Smooth muscle cell (in vitro differentiated cells): ENCODE results near the gene PPP1R15A. TPM values are rescaled to one million over a fixed set of nuclear protein-coding genes. Genes with fewer than 3 reads are reported as not detected.

Experiments used
- DNase-seq: peaks from one replicate; lab custom pipeline; 2025; ENCODE audit not compliant: unreplicated experiment; lab: John Stamatoyannopoulos, UW
- H2AFZ ChIP-seq: fragments of 200-600 bp; sonication (generic); 2 replicates; pipeline ENCODE4 v1.6.0; 2016; ENCODE audit warnings: antibody characterized with exemption, low read depth, mild to moderate bottlenecking
- H3F3A ChIP-seq: fragments of 200-600 bp; sonication (generic); 2 replicates; pipeline ENCODE4 v1.6.0; 2017; ENCODE audit warnings: antibody characterized with exemption, low read depth
- H3K27ac ChIP-seq: fragments of 200-600 bp; sonication (generic); 2 replicates; pipeline ENCODE4 v1.5.1; 2016; ENCODE audit warnings: low read depth, mild to moderate bottlenecking
- H3K27me3 ChIP-seq: fragments of 200-600 bp; sonication (generic); 2 replicates; pipeline ENCODE4 v1.6.1; 2016; ENCODE audit warnings: low read depth, mild to moderate bottlenecking
- H3K36me3 ChIP-seq: fragments of 200-600 bp; sonication (generic); 2 replicates; pipeline ENCODE4 v1.5.1; 2016; ENCODE audit warnings: low read depth
- H3K4me1 ChIP-seq: fragments of 200-600 bp; sonication (generic); 2 replicates; pipeline ENCODE4 v1.5.1; 2016; ENCODE audit warnings: low read depth
- H3K4me2 ChIP-seq: fragments of 200-600 bp; sonication (generic); 2 replicates; pipeline ENCODE4 v1.6.0; 2016; ENCODE audit warnings: mild to moderate bottlenecking
- H3K4me3 ChIP-seq: fragments of 200-600 bp; sonication (generic); 2 replicates; pipeline ENCODE4 v1.5.1; 2016; ENCODE audit warnings: mild to moderate bottlenecking
- H3K79me2 ChIP-seq: fragments of 200-600 bp; sonication (generic); 2 replicates; pipeline ENCODE4 v1.6.0; 2016; ENCODE audit warnings: low read depth, mild to moderate bottlenecking
- H3K9ac ChIP-seq: fragments of 200-600 bp; sonication (generic); 2 replicates; pipeline ENCODE4 v1.6.0; 2016; ENCODE audit warnings: low read depth
- H3K9me3 ChIP-seq: fragments of 200-600 bp; sonication (generic); replicated peaks from 2 replicates; pipeline ENCODE4 v1.5.1; 2016; ENCODE audit warnings: low read depth
- H4K20me1 ChIP-seq: fragments of 200-600 bp; sonication (generic); 2 replicates; pipeline ENCODE4 v1.6.0; 2016; ENCODE audit warnings: low read depth
- CTCF ChIP-seq: fragments of 200-600 bp; sonication (generic); IDR thresholded peaks from 2 replicates; pipeline ENCODE4 v1.5.1; 2017; ENCODE audit warnings: borderline replicate concordance, mild to moderate bottlenecking, antibody characterized with exemption; ENCODE audit not compliant: insufficient read depth, poor library complexity, severe bottlenecking
- WGBS: methylation state at CpG from one replicate; pipeline ENCODE4 v1.1.7; 2016; ENCODE audit warnings: low lambda C conversion rate; 5-methylcytosine and 5-hydroxymethylcytosine counted together
- polyA plus RNA-seq: library from polyadenylated mRNA; unstranded; fragments of >200 nt; fragmentation: Nextera tagmentation; extraction: Ambion mirVana; gene quantifications from 2 replicates; pipeline ENCODE4 v1.2.1, GENCODE V29; 2016
- total RNA-seq: library from RNA; depleted of rRNA; stranded (reverse); fragments of >200 nt; gene quantifications from 2 replicates; pipeline ENCODE4 v1.2.3, GENCODE V29; 2014

The PPP1R15A gene
- total and polyA plus RNA-seq, 2 experiments from 2014 or later: 88.5 to 339 TPM

GRCh38 chr19:48830965-48831364 is 41.3 kb upstream of the PPP1R15A start:
- Histone ChIP-seq H3K4me2 (no peak overlapping the region), H3K36me3 (peaks cover 4% of the 10 kb centered on the region), H2AFZ (no peak overlapping the region), H3K4me1 (no peaks in the 10 kb centered on the region), H3K27ac (no peak overlapping the region), H3F3A (no peaks in the 10 kb centered on the region), H3K9ac (no peak overlapping the region), H4K20me1 (no peaks in the 10 kb centered on the region), H3K4me3 (no peak overlapping the region), H3K27me3 (no peaks in the 10 kb centered on the region), H3K9me3 (no peaks in the 10 kb centered on the region), H3K79me2 (no peaks in the 10 kb centered on the region)
- no peak for TF ChIP-seq CTCF
- WGBS: 89% methylated on average over 4 of the region's 4 CpGs
- DNase-seq: no peak

DNA sequence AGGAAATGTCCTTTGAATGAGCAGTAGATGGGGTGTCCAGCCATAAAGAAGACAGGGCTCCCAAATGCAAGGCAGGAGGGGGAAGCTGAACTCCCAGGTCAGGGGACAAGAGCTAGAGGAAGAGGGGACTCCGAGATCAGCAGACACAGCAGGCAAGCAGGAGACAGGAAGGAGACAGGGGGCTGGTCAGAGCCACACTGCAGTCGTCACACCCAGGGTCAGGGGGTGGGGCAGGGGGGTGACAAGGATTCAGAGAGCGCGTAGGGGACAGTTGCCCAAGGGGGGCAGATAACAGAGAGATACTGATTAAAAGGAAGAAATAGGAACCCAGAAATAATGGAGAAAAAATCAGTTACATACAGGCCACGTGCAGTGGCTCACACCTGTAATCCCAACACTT is 39.2 kb upstream of the PPP1R15A start:
- no peaks in the 10 kb centered on the region for H3K79me2 ChIP-seq
- H3K4me3 ChIP-seq: no peak overlapping the region
- no peaks in the 10 kb centered on the region for H3K9me3 ChIP-seq
- no peak for DNase-seq
- 83% methylated on average over 5 of the region's 5 CpGs for WGBS
- no peaks in the 10 kb centered on the region for H3K27me3 ChIP-seq
- H3K27ac ChIP-seq: no peak overlapping the region
- H3K9ac ChIP-seq: no peak overlapping the region
- H3K4me1 ChIP-seq: no peaks in the 10 kb centered on the region
- no peak for TF ChIP-seq CTCF
- H2AFZ ChIP-seq: no peak overlapping the region
- no peaks in the 10 kb centered on the region for H4K20me1 ChIP-seq
- peaks cover 4% of the 10 kb centered on the region for H3K36me3 ChIP-seq
- H3F3A ChIP-seq: peaks cover 5% of the 10 kb centered on the region
- no peak overlapping the region for H3K4me2 ChIP-seq

DNA sequence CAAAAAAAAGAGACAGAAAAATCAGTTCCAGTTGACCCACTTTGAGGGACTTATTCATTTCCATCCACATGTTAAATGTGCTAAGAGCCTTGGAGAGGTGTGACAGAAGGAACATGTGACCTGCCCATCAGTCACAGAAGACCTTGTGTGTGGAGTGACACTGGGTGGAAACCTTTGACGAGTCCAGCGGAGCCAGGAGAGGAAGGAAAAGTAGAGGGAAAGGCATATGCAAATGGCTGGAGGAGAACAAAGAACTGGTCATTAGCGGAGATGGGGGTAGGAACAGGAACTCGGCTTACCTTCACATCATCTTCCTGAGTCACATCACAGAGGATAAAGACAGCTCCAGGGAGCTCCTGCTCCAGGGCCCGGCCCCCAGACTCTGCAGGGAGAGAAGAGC is 38.2 kb upstream of the PPP1R15A start:
- Histone ChIP-seq H3K79me2 (no peaks in the 10 kb centered on the region), H4K20me1 (no peaks in the 10 kb centered on the region), H3K9me3 (no peaks in the 10 kb centered on the region), H3K4me2 (no peak overlapping the region), H3K27ac (no peak overlapping the region), H3K4me1 (no peaks in the 10 kb centered on the region), H3K36me3 (peaks cover 4% of the 10 kb centered on the region), H3K9ac (no peak overlapping the region), H3F3A (peaks cover 5% of the 10 kb centered on the region), H2AFZ (no peak overlapping the region), H3K27me3 (no peaks in the 10 kb centered on the region), H3K4me3 (no peak overlapping the region)
- no peak for DNase-seq
- no peak for TF ChIP-seq CTCF
- 78% methylated on average over 5 of the region's 5 CpGs for WGBS

- Histone ChIP-seq H2AFZ (peak overlapping the region; percentile 75), H3K9me3 (no peaks in the 10 kb centered on the region), H4K20me1 (no peaks in the 10 kb centered on the region), H3K27ac (peak overlapping the region; percentile 64), H3K9ac (peak overlapping the region; percentile 62), H3K79me2 (no peaks in the 10 kb centered on the region), H3F3A (peaks cover 5% of the 10 kb centered on the region), H3K4me2 (peak overlapping the region; percentile 87), H3K36me3 (peaks cover 4% of the 10 kb centered on the region), H3K4me1 (no peaks in the 10 kb centered on the region), H3K27me3 (no peaks in the 10 kb centered on the region), H3K4me3 (peak overlapping the region; percentile 64)
- 6% methylated on average over 12 of the region's 12 CpGs for WGBS
- peak; percentile 40 for DNase-seq
- TF ChIP-seq CTCF: peak; percentile 87
Measured at GRCh38 chr19:48835734-48836088, 36.5 kb upstream of the PPP1R15A start.
